Liver (tissue), 3 donors: ENCODE measurements around the gene PTPRD.

ENCODE experiments used
- HNF4G ChIP-seq: IDR thresholded peaks from 2 replicates; pipeline ENCODE4 v1.6.1; 2016; ENCODE audit warnings: antibody characterized with exemption
- SP1 ChIP-seq: IDR thresholded peaks from 2 replicates; pipeline ENCODE4 v1.6.1; 2018; ENCODE audit warnings: antibody characterized with exemption, mild to moderate bottlenecking
- TF ChIP-seq, protein P1 (sequence below): IDR thresholded peaks from 2 replicates; pipeline ENCODE4 v1.6.1; 2016; ENCODE audit warnings: antibody characterized with exemption, mild to moderate bottlenecking
- TF ChIP-seq, protein P2 (sequence below): IDR thresholded peaks from 2 replicates; pipeline ENCODE4 v1.6.1; 2016; ENCODE audit warnings: antibody characterized with exemption
- TF ChIP-seq, protein P3 (sequence below): IDR thresholded peaks from 2 replicates; pipeline ENCODE4 v1.6.1; 2016; ENCODE audit warnings: antibody characterized with exemption
- TF ChIP-seq, protein P4 (sequence below): fragments of 150-350 bp; IDR thresholded peaks from 2 replicates; pipeline ENCODE4 v1.5.1; 2017; ENCODE audit warnings: improper control_type of control experiment, low read depth, low read length; ENCODE audit not compliant: missing input control
- donor health status: healthy.
- donor health status: healthy.

DNA sequence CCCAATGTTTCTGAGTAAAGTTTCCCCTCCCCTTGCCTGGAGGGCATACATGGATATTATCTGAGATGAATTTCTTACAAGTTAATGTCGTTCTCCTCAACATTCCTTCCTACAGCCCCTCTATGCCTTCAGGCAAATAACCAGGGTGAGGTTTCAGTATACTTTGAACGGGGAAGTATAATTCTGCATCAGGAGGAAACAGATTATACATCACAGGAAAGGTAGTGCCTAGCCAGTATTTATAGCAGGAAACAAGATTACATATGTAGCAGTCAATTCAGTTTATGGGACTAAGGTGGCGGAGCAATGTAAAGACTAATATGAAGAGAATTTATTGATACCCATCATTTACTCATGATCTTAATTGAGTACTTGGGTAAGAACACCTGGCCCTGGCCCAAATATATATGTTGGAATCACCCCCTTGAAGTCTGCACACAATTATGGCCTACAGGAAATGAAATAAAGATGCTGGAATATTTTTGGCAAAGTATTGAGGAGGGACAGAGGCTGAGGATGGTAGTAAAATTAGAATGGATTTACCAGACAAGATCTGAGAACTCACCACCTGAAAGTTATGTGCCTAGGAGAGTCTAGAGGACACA, 661.1 kb downstream of the PTPRD start:
- TF ChIP-seq, protein P1, sequence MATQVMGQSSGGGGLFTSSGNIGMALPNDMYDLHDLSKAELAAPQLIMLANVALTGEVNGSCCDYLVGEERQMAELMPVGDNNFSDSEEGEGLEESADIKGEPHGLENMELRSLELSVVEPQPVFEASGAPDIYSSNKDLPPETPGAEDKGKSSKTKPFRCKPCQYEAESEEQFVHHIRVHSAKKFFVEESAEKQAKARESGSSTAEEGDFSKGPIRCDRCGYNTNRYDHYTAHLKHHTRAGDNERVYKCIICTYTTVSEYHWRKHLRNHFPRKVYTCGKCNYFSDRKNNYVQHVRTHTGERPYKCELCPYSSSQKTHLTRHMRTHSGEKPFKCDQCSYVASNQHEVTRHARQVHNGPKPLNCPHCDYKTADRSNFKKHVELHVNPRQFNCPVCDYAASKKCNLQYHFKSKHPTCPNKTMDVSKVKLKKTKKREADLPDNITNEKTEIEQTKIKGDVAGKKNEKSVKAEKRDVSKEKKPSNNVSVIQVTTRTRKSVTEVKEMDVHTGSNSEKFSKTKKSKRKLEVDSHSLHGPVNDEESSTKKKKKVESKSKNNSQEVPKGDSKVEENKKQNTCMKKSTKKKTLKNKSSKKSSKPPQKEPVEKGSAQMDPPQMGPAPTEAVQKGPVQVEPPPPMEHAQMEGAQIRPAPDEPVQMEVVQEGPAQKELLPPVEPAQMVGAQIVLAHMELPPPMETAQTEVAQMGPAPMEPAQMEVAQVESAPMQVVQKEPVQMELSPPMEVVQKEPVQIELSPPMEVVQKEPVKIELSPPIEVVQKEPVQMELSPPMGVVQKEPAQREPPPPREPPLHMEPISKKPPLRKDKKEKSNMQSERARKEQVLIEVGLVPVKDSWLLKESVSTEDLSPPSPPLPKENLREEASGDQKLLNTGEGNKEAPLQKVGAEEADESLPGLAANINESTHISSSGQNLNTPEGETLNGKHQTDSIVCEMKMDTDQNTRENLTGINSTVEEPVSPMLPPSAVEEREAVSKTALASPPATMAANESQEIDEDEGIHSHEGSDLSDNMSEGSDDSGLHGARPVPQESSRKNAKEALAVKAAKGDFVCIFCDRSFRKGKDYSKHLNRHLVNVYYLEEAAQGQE: no peak
- no peak for TF ChIP-seq SP1
- TF ChIP-seq, protein P2, sequence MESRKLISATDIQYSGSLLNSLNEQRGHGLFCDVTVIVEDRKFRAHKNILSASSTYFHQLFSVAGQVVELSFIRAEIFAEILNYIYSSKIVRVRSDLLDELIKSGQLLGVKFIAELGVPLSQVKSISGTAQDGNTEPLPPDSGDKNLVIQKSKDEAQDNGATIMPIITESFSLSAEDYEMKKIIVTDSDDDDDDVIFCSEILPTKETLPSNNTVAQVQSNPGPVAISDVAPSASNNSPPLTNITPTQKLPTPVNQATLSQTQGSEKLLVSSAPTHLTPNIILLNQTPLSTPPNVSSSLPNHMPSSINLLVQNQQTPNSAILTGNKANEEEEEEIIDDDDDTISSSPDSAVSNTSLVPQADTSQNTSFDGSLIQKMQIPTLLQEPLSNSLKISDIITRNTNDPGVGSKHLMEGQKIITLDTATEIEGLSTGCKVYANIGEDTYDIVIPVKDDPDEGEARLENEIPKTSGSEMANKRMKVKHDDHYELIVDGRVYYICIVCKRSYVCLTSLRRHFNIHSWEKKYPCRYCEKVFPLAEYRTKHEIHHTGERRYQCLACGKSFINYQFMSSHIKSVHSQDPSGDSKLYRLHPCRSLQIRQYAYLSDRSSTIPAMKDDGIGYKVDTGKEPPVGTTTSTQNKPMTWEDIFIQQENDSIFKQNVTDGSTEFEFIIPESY: no peak
- TF ChIP-seq, protein P3, sequence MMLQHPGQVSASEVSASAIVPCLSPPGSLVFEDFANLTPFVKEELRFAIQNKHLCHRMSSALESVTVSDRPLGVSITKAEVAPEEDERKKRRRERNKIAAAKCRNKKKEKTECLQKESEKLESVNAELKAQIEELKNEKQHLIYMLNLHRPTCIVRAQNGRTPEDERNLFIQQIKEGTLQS: no peak
- TF ChIP-seq, protein P4, sequence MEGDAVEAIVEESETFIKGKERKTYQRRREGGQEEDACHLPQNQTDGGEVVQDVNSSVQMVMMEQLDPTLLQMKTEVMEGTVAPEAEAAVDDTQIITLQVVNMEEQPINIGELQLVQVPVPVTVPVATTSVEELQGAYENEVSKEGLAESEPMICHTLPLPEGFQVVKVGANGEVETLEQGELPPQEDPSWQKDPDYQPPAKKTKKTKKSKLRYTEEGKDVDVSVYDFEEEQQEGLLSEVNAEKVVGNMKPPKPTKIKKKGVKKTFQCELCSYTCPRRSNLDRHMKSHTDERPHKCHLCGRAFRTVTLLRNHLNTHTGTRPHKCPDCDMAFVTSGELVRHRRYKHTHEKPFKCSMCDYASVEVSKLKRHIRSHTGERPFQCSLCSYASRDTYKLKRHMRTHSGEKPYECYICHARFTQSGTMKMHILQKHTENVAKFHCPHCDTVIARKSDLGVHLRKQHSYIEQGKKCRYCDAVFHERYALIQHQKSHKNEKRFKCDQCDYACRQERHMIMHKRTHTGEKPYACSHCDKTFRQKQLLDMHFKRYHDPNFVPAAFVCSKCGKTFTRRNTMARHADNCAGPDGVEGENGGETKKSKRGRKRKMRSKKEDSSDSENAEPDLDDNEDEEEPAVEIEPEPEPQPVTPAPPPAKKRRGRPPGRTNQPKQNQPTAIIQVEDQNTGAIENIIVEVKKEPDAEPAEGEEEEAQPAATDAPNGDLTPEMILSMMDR: no peak
- TF ChIP-seq HNF4G: no peak
